ENCODE measurements around the gene ITGA2. TPM values are rescaled to one million over a fixed set of nuclear protein-coding genes. Genes with fewer than 3 reads are reported as not detected.

The ITGA2 gene
- total RNA-seq, 4 donors from 2014 or later = 12.0 to 28.5 (median 21.6) TPM

GRCh38 chr5:53083927-53084326, 94.8 kb downstream of the ITGA2 start:
- no peaks in the 10 kb centered on the region for H3K4me1 ChIP-seq
- H3K36me3 ChIP-seq = peaks cover 0 to 97% (median 0%) of the 10 kb centered on the region in 3 donors
- TF ChIP-seq POLR2A (IDR thresholded peaks at IDR 0.05) (no peak), CTCF (IDR thresholded peaks at IDR 0.05) (no peak)
- DNase-seq = no peak
- H3K27ac ChIP-seq = no peak overlapping the region
- no peaks in the 10 kb centered on the region for H3K9me3 ChIP-seq
- intact Hi-C loops (cut with DNase I) = no loop called here
- H3K4me3 ChIP-seq = no peak overlapping the region
- H3K27me3 ChIP-seq = no peaks in the 10 kb centered on the region

GRCh38 chr5:53084546-53085255, 95.5 kb downstream of the ITGA2 start:
- 74 to 84% methylated on average over 4 of the region's 4 CpGs for WGBS, 2 donors
- no peaks in the 10 kb centered on the region for H3K27me3 ChIP-seq
- no peaks in the 10 kb centered on the region for H3K4me1 ChIP-seq
- TF ChIP-seq CTCF (IDR thresholded peaks at IDR 0.05) (no peak), POLR2A (IDR thresholded peaks at IDR 0.05) (no peak)
- peaks cover 0 to 95% (median 0%) of the 10 kb centered on the region in 3 donors for H3K36me3 ChIP-seq
- no peaks in the 10 kb centered on the region for H3K9me3 ChIP-seq
- H3K4me3 ChIP-seq = no peak overlapping the region
- intact Hi-C loops (cut with DNase I) = no loop called here
- no peak overlapping the region for H3K27ac ChIP-seq
- DNase-seq = no peak

- Histone ChIP-seq H3K27me3 (no peaks in the 10 kb centered on the region), H3K4me3 (no peak overlapping the region), H3K9me3 (no peaks in the 10 kb centered on the region), H3K36me3 (peaks cover 0 to 95% (median 0%) of the 10 kb centered on the region in 3 donors), H3K4me1 (no peaks in the 10 kb centered on the region), H3K27ac (no peak overlapping the region)
- intact Hi-C loops (cut with DNase I) = no loop called here
- 71 to 75% methylated on average over 1 of the region's 1 CpG for WGBS, 2 donors
- TF ChIP-seq POLR2A (IDR thresholded peaks at IDR 0.05) = no peak
- no peak for TF ChIP-seq CTCF (IDR thresholded peaks at IDR 0.05)
- DNase-seq = no peak
Observed at GRCh38 chr5:53087171-53087570, 98.0 kb downstream of the ITGA2 start.

GRCh38 chr5:53087621-53088121, 98.5 kb downstream of the ITGA2 start:
- Histone ChIP-seq H3K27me3 (no peaks in the 10 kb centered on the region), H3K27ac (no peak overlapping the region), H3K9me3 (no peaks in the 10 kb centered on the region), H3K4me3 (no peak overlapping the region), H3K4me1 (no peaks in the 10 kb centered on the region), H3K36me3 (peaks cover 0 to 95% (median 0%) of the 10 kb centered on the region in 3 donors)
- WGBS, 2 donors = 67% methylated on average over 1 of the region's 1 CpG; no CpG with 5 or more reads in 1 of the 2 donors
- no peak for DNase-seq
- TF ChIP-seq CTCF (IDR thresholded peaks at IDR 0.05) = no peak
- TF ChIP-seq POLR2A (IDR thresholded peaks at IDR 0.05) = no peak
- intact Hi-C loops (cut with DNase I) = no loop called here

GRCh38 chr5:53089481-53089991, 100.4 kb downstream of the ITGA2 start:
- H3K27ac ChIP-seq = no peak overlapping the region

More at GRCh38 chr5:53089481-53089991, 100.4 kb downstream of the ITGA2 start:
- Histone ChIP-seq H3K27me3 (no peaks in the 10 kb centered on the region), H3K4me3 (no peak overlapping the region), H3K36me3 (peaks cover 0 to 91% (median 0%) of the 10 kb centered on the region in 3 donors), H3K4me1 (no peaks in the 10 kb centered on the region), H3K9me3 (no peaks in the 10 kb centered on the region)
- no peak for DNase-seq
- TF ChIP-seq POLR2A (IDR thresholded peaks at IDR 0.05) (no peak), CTCF (IDR thresholded peaks at IDR 0.05) (no peak)
- WGBS, 2 donors = 75 to 84% methylated on average over 4 of the region's 4 CpGs
- intact Hi-C loops (cut with DNase I) = no loop called here
